Measurements from ENCODE around the gene KLRD1.

DNA sequence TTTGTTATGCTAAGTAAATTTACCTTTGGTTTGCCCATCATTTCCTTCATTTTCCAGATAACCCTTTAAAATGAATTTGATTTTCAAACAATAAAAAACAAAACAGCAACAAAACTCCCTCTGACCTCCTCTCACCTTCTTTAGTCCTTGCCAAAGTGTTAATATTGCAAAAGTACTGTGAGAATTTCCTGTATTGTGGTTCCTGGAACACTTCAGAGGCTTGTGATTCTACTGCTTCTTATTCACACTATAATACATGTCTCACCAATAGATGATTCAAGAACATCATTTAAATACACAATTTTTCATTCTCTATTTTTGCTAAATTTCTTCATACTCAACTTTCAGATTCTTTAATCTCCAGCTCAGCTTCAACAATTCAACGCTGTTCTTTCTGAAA lies at the start of gene KLRD1:
- TF ChIP-seq, protein P1, sequence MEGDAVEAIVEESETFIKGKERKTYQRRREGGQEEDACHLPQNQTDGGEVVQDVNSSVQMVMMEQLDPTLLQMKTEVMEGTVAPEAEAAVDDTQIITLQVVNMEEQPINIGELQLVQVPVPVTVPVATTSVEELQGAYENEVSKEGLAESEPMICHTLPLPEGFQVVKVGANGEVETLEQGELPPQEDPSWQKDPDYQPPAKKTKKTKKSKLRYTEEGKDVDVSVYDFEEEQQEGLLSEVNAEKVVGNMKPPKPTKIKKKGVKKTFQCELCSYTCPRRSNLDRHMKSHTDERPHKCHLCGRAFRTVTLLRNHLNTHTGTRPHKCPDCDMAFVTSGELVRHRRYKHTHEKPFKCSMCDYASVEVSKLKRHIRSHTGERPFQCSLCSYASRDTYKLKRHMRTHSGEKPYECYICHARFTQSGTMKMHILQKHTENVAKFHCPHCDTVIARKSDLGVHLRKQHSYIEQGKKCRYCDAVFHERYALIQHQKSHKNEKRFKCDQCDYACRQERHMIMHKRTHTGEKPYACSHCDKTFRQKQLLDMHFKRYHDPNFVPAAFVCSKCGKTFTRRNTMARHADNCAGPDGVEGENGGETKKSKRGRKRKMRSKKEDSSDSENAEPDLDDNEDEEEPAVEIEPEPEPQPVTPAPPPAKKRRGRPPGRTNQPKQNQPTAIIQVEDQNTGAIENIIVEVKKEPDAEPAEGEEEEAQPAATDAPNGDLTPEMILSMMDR (IDR thresholded peaks at IDR 0.05; ENCODE audit: low read depth, low read length, poor library complexity, severe bottlenecking): no peak
- no peak for TF ChIP-seq EZH2phosphoT487 (IDR thresholded peaks at IDR 0.05; ENCODE audit: borderline replicate concordance, low read length)
